Fibroblast of mammary gland (primary cell): Measurements from ENCODE around the gene LRMDA.

Experiments used
- DNase-seq: peaks from one replicate; pipeline ENCODE4 v3.0.0-alpha.2; 2010; ENCODE audit warnings: low read depth
- H3K4me3 ChIP-seq: 2 replicates; pipeline ENCODE4 v1.5.1; 2011; ENCODE audit warnings: low read depth, mild to moderate bottlenecking, low read length, moderate library complexity; ENCODE audit not compliant: control insufficient read depth
- TF ChIP-seq, protein P1 (sequence below): conservative IDR thresholded peaks from 2 replicates; pipeline ENCODE4 v1.5.1; 2011; ENCODE audit warnings: low read depth, low read length, inconsistent platforms; ENCODE audit not compliant: control insufficient read depth, insufficient read depth

LRMDA gene

DNA sequence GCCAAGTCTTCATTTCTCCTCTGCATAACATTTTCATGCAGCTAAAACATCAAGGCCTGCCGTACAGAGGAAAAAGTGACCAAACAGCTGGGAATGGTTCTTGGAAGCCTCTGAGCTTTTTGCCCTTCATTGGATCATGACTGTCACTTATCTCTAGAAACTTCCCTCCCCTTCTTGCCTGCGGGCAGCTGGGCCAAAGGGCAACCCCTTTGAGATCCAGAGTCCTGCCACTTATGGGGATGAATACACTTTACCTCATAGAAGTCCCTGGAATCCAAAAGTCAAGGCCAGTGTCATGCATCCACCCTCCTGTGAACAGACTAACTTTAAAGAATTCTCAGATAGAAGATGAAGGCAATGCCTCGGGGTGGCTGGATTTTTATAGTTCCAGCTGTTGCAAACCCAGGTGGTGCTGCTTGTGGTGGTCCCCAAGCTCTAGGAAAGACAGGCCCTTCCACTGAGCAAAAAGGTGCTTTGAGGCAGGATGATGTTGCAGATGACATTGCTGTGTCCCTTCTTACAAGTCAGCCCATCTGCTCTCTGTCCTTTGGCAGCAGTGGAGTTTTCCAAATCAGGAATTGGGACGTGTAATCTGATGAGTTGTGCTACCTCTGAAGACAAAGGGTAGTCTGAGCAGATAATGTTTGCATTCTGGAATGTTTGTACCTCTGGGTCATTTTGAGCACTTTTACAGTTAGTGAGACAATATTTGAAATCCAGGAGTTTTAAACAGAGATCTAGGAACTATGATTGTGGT, 64.2 kb downstream of the LRMDA start:
- TF ChIP-seq, protein P1, sequence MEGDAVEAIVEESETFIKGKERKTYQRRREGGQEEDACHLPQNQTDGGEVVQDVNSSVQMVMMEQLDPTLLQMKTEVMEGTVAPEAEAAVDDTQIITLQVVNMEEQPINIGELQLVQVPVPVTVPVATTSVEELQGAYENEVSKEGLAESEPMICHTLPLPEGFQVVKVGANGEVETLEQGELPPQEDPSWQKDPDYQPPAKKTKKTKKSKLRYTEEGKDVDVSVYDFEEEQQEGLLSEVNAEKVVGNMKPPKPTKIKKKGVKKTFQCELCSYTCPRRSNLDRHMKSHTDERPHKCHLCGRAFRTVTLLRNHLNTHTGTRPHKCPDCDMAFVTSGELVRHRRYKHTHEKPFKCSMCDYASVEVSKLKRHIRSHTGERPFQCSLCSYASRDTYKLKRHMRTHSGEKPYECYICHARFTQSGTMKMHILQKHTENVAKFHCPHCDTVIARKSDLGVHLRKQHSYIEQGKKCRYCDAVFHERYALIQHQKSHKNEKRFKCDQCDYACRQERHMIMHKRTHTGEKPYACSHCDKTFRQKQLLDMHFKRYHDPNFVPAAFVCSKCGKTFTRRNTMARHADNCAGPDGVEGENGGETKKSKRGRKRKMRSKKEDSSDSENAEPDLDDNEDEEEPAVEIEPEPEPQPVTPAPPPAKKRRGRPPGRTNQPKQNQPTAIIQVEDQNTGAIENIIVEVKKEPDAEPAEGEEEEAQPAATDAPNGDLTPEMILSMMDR: no peak

DNA sequence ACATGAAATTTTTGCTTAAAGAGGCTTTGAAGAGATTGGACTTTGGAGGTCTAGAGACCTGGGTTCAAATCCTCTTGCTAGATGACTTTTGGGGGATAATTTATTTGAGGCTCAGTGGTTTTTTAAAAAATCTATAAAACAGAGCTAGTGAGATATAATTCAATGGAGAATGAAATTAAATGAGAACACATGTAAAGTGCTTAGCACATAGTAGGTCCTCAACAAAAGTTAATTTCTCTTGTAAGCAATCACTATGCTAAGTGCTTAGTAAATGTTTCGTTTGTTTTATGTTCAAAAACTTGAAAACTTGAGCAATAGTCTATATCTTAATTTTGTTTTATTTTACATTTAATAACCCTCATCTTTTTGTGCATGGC, 64.8 kb downstream of the LRMDA start:
- TF ChIP-seq, protein P1: no peak
- DNase-seq: no peak
- H3K4me3 ChIP-seq: no peak overlapping the region

More for the DNA sequence above, 64.2 kb downstream of the LRMDA start:
- H3K4me3 ChIP-seq: no peak overlapping the region
- DNase-seq: no peak

DNA sequence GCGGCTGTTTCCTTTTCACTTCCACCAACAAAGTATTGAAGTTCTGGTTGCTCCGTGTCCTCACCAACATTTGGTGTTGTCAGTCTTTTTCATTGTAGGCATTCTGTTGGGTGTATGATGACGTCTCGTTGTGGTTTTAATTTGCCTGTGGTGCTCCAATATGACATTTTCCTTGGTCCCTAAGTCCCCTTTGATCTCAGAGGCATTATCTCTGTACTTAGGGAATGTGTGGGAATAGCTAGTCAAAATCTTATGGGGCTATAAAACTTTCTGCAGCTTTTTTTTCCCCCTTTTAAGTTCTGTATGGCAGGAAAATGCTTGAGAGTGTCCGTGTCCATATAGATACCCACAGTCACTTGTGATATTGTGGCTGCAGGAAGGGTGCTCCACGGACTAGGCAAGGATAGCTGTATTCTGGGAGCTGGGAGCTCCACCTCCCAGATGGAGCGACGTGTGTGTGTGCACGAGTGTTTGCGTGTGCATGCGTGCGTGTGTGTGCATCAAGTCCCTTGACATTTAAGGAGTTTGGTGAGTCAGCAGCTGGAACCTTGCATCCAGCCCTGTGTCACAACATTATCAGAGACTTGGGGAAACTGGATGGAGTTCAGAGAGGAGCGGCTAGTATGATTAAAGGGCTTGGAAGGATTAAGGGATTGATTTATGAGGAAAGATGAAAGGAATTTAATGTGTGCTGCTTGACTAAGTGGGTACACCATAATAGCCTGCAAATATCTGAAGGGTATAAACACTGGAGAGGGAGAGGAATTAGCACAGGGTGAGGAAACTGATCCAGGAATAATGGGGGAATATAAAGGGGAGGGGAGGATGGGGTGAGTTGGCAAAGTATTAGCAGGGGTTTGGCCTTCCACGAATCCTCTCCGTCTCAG, 66.8 kb downstream of the LRMDA start:
- H3K4me3 ChIP-seq: no peak overlapping the region
- DNase-seq: peak; percentile 91
- TF ChIP-seq, protein P1: no peak

DNA sequence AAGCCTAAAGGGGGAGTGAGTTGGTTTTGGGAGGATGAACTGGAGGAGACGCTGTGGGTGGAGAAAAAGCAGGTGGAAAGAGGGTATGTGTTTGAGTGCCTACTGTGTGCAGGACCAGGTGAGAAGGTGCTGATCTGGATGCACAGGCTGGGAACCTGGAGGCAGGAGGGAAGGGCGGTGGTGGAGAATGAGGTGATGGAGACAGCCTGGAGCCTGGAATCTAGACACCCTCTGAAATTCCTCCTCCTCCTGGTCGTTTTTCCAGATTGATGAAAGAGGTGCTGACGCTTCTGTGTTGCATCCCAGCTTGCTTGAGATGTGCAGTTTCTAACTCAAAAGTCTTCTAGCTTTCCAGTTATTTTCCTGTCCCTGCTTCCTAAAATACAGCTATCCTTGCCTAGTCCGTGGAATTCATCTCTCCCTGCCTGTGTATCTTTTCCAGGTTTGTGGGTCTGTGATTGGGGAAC, 67.5 kb downstream of the LRMDA start:
- TF ChIP-seq, protein P1: no peak
- DNase-seq: no peak
- H3K4me3 ChIP-seq: no peak overlapping the region

DNA sequence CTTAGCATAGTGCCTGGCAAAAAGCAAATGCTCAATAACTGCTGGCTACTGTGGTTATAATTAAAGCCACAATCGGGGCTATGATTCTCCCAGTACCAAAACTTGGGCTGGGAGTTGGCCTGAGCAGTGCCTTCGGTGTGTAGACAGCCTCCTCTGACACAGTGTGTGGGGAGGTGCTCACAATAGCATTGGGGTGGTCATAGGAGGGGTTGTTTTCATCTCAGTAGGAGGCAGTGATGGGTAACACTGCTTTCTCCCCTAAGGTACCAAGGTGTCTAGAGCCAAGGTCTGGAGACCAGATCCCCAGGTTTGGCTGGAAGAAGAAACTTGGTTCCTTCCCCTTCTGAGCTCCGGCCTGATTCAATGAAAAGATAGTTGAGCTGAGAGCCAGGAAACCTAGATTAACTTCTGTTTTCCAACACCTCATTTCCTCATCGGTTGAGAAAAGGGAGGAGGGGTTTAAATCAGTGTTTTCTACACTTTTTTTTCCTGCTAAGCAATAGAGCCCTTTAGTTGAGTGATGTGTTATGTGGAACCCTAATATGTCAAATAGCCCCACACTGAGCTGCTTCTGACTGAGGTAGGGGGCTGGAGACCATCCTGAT, 68.2 kb downstream of the LRMDA start:
- TF ChIP-seq, protein P1: no peak
- DNase-seq: no peak
- H3K4me3 ChIP-seq: no peak overlapping the region

DNA sequence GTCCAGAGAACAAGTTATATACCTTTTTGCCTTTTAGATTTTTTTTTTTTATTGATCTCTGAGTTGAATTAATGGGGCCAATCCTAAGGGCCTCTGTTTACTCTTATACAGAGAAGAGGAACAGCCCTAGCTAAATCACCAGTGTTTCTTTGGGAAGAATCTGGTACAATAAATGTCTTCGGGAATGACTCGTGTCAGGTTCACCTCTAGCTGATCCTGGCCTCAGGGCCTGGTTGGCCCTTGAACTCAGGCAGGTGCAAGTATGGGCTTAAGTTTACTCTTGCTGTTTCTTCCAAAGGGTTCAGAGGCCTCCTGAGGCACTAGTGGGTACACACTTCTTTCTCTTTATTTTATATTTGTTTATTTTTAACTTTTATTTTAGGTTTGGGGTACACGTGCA, 71.0 kb downstream of the LRMDA start:
- no peak for DNase-seq
- H3K4me3 ChIP-seq: no peak overlapping the region
- TF ChIP-seq, protein P1: no peak
